Testis (tissue), 3 donors: Measurements from ENCODE around the gene KDM6A. TPM values are rescaled to one million over a fixed set of nuclear protein-coding genes. Genes with fewer than 3 reads are reported as not detected.
"Not testable (repeated sequence)": the region's sequence is repeated elsewhere in the genome, so short reads cannot be mapped to it uniquely, and the experiment has no call there.

Experiments used
- DNase-seq: peaks from one replicate; pipeline ENCODE4 v3.0.0-alpha.2; 2019
- H3K27ac ChIP-seq, 2 donors: fragments of 200-600 bp; sonication (generic); one replicate each; pipeline ENCODE4 v1.5.1; 2019
- H3K27me3 ChIP-seq: fragments of 200-600 bp; sonication (generic); one replicate; pipeline ENCODE4 v1.5.1; 2019
- H3K36me3 ChIP-seq: fragments of 200-600 bp; sonication (generic); one replicate; pipeline ENCODE4 v1.5.1; 2017; ENCODE audit warnings: low read depth; ENCODE audit errors: missing control alignments
- H3K4me1 ChIP-seq: fragments of 200-600 bp; sonication (generic); one replicate; pipeline ENCODE4 v1.5.1; 2019
- H3K4me3 ChIP-seq, 2 donors: fragments of 200-600 bp; sonication (generic); one replicate each; pipeline ENCODE4 v1.5.1; 2017 to 2019
- H3K9me3 ChIP-seq: fragments of 200-600 bp; sonication (generic); one replicate; pipeline ENCODE4 v1.5.1; 2017
- POLR2A ChIP-seq: fragments of 450-650 bp; IDR thresholded peaks from one replicate; pipeline ENCODE4 v1.6.1; 2017; ENCODE audit warnings: antibody characterized with exemption, mild to moderate bottlenecking, moderate library complexity
- WGBS, 2 donors: methylation state at CpG; one replicate each; pipeline ENCODE4 v1.1.5; 2018; 5-methylcytosine and 5-hydroxymethylcytosine counted together
- intact Hi-C: fragments of 100-400 bp; cut with DNase I; formaldehyde crosslinking; loops from one replicate; pipeline ENCODE4 v1.15.1; 2023; ENCODE audit warnings: low total_unique reads
- polyA plus RNA-seq: library from polyadenylated mRNA; stranded (reverse); fragments of 350-450 nt; fragmentation: Illumina TruSeq; extraction: RNeasy Lipid Tissue Mini Kit (QIAGEN cat#74804); gene quantifications from one replicate; pipeline ENCODE4 v1.2.3, GENCODE V29; 2014; ENCODE audit warnings: low read depth, low replicate concordance; ENCODE audit not compliant: insufficient read depth
- total RNA-seq, 2 donors: library from RNA; depleted of rRNA; stranded (reverse); fragments of >200 nt; gene quantifications; one replicate each; pipeline ENCODE4 v1.2.3, GENCODE V29; 2016
- TF ChIP-seq, protein P1 (sequence below), 3 experiments: fragments of 450-650 bp in 2 of 3; fragments of 200-600 bp in 1 of 3; sonication (generic) in 1 of 3; IDR thresholded peaks; one replicate each; pipeline ENCODE4 v1.5.1; 2016 to 2019; ENCODE audit warnings: antibody characterized with exemption in 3 of 3, mild to moderate bottlenecking in 2 of 3, moderate library complexity in 1 of 3

KDM6A gene
- total and polyA plus RNA-seq, 3 donors from 2014 or later: 27.2 to 57.7 (median 56.7) TPM

DNA sequence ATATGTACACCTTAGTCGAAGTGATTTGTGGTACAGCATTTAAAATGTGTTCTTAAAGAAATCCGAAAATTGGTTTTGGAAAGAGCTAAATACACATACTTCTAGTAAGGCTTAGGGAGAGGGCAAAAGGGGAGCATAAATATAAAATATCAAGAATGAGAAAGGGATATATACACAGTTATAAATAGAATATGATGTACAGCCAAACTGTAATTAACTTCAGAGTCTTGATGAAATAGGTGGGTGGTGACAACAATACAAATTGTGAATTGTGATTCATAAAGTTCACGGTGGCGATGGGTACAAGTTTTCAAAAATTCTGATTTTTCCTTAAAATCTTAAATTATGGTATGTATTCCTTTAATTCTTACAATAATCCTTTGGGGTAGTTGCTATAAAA, 62.2 kb downstream of the KDM6A start:
- intact Hi-C loops: no loop called here
- Histone ChIP-seq H3K4me1 (no peaks in the 10 kb centered on the region), H3K4me3 (no peak overlapping the region), H3K27me3 (no peaks in the 10 kb centered on the region), H3K9me3 (no peaks in the 10 kb centered on the region), H3K36me3 (no peaks in the 10 kb centered on the region), H3K27ac (no peak overlapping the region)
- no peak for DNase-seq
- WGBS, 2 donors: 89 to 93% methylated on average over 4 of the region's 4 CpGs
- TF ChIP-seq, protein P1, sequence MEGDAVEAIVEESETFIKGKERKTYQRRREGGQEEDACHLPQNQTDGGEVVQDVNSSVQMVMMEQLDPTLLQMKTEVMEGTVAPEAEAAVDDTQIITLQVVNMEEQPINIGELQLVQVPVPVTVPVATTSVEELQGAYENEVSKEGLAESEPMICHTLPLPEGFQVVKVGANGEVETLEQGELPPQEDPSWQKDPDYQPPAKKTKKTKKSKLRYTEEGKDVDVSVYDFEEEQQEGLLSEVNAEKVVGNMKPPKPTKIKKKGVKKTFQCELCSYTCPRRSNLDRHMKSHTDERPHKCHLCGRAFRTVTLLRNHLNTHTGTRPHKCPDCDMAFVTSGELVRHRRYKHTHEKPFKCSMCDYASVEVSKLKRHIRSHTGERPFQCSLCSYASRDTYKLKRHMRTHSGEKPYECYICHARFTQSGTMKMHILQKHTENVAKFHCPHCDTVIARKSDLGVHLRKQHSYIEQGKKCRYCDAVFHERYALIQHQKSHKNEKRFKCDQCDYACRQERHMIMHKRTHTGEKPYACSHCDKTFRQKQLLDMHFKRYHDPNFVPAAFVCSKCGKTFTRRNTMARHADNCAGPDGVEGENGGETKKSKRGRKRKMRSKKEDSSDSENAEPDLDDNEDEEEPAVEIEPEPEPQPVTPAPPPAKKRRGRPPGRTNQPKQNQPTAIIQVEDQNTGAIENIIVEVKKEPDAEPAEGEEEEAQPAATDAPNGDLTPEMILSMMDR (IDR thresholded peaks at IDR 0.05): no peak
- TF ChIP-seq POLR2A: no peak

- Histone ChIP-seq H3K9me3 (no peaks in the 10 kb centered on the region), H3K4me3 (no peak overlapping the region), H3K27ac (no peak overlapping the region), H3K36me3 (no peaks in the 10 kb centered on the region), H3K27me3 (no peaks in the 10 kb centered on the region), H3K4me1 (no peaks in the 10 kb centered on the region)
- 95 to 97% methylated on average over 4 to 5 of the region's 5 CpGs for WGBS, 2 donors
- TF ChIP-seq POLR2A: no peak
- TF ChIP-seq, protein P1 (IDR thresholded peaks at IDR 0.05): no peak
- intact Hi-C loops: no loop called here
- no peak for DNase-seq
Measured at GRCh38 chrX:44935640-44936039, 62.7 kb downstream of the KDM6A start.

- intact Hi-C loops: no loop called here
- no peak for DNase-seq
- TF ChIP-seq POLR2A: no peak
- TF ChIP-seq, protein P1 (IDR thresholded peaks at IDR 0.05): no peak
- no peaks in the 10 kb centered on the region for H3K9me3 ChIP-seq
- H3K27ac ChIP-seq: no peak overlapping the region
- H3K4me3 ChIP-seq: no peak overlapping the region
- WGBS, 2 donors: 73 to 81% methylated on average over 2 of the region's 2 CpGs
- no peaks in the 10 kb centered on the region for H3K4me1 ChIP-seq
- no peaks in the 10 kb centered on the region for H3K36me3 ChIP-seq
- no peaks in the 10 kb centered on the region for H3K27me3 ChIP-seq
Measured at GRCh38 chrX:44937606-44938005, 64.6 kb downstream of the KDM6A start.

DNA sequence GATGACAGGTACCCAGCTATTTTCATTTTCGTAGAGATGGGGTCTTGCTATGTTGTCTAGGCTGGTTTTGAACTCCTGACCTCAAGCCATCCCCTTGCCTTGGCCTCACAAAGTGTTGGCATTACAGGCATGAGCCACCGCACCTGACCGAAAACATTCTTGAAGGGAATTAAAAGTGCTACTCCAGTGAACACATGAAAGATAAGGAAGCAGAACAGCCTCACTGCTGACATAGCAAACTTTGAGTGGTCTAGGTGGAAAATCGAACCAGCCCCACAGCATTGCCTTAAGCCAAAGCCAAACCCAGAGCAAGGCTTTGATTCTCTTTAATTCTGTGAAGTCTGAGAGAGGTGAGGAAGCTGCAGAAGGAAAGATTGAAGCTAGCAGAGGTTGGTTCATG, 65.1 kb downstream of the KDM6A start:
- no peaks in the 10 kb centered on the region for H3K27me3 ChIP-seq
- no peaks in the 10 kb centered on the region for H3K4me1 ChIP-seq
- H3K9me3 ChIP-seq: no peaks in the 10 kb centered on the region
- TF ChIP-seq, protein P1 (IDR thresholded peaks at IDR 0.05): no peak
- no peak for TF ChIP-seq POLR2A
- WGBS, 2 donors: 57 to 76% methylated on average over 2 to 4 of the region's 4 CpGs
- DNase-seq: no peak
- H3K27ac ChIP-seq: no peak overlapping the region
- no peak overlapping the region for H3K4me3 ChIP-seq
- intact Hi-C loops: no loop called here
- H3K36me3 ChIP-seq: no peaks in the 10 kb centered on the region

- H3K27ac ChIP-seq, H3K4me3 ChIP-seq, DNase-seq, H3K27me3 ChIP-seq, H3K4me1 ChIP-seq, H3K9me3 ChIP-seq, intact Hi-C loops, H3K36me3 ChIP-seq: not testable (repeated sequence)
- WGBS, 2 donors: 93 to 97% methylated on average over 12 of the region's 12 CpGs
Measured at GRCh38 chrX:44940541-44940940, 67.6 kb downstream of the KDM6A start.
